Measurements from ENCODE around the gene SLC17A2.

Gene SLC17A2

GRCh38 chr6:25902071-25902470, 28.4 kb downstream of the SLC17A2 start:
- no peaks in the 10 kb centered on the region for H3K4me1 ChIP-seq (ENCODE audit: low read length)
- H3K9ac ChIP-seq (ENCODE audit: low read length): no peak overlapping the region
- no peak for DNase-seq
- H3K27me3 ChIP-seq (replicated peaks; ENCODE audit: insufficient read depth, low read length): no peaks in the 10 kb centered on the region
- H3K36me3 ChIP-seq (replicated peaks; ENCODE audit: insufficient read depth, low read length): no peaks in the 10 kb centered on the region
- no peak overlapping the region for H3K4me3 ChIP-seq (ENCODE audit: low read length)
- H4K20me1 ChIP-seq (ENCODE audit: insufficient read depth, low read length): no peaks in the 10 kb centered on the region
- no peaks in the 10 kb centered on the region for H3K9me3 ChIP-seq (replicated peaks; ENCODE audit: insufficient read depth, low read length)
- H3K79me2 ChIP-seq (ENCODE audit: low read length): no peaks in the 10 kb centered on the region
- H3F3A ChIP-seq (ENCODE audit: insufficient read depth, low read length): no peaks in the 10 kb centered on the region
- no peak overlapping the region for H3K4me2 ChIP-seq (ENCODE audit: low read depth, low read length)
- no peaks in the 10 kb centered on the region for H3K9me2 ChIP-seq (replicated peaks; ENCODE audit: insufficient read depth, low read length)
- H3K27ac ChIP-seq (ENCODE audit: low read length): no peak overlapping the region
- no peak for TF ChIP-seq EZH2 (optimal IDR thresholded peaks at IDR 0.05; ENCODE audit: low read depth, low read length)
- no peak for TF ChIP-seq CTCF (IDR thresholded peaks at IDR 0.05; ENCODE audit: low read length)
- no peak for TF ChIP-seq EZH2phosphoT487 (IDR thresholded peaks at IDR 0.05; ENCODE audit: low read length)
- no peak overlapping the region for H2AFZ ChIP-seq (ENCODE audit: low read length)

- no peak overlapping the region for H3K4me3 ChIP-seq (ENCODE audit: low read length)
- DNase-seq: no peak
- no peaks in the 10 kb centered on the region for H3K36me3 ChIP-seq (replicated peaks; ENCODE audit: insufficient read depth, low read length)
Measured at GRCh38 chr6:25900843-25901242, 29.6 kb downstream of the SLC17A2 start.

GRCh38 chr6:25899580-25900408, 30.7 kb downstream of the SLC17A2 start:
- no peaks in the 10 kb centered on the region for H3K36me3 ChIP-seq (replicated peaks; ENCODE audit: insufficient read depth, low read length)
- DNase-seq: no peak
- no peak overlapping the region for H3K4me2 ChIP-seq (ENCODE audit: low read depth, low read length)
- no peaks in the 10 kb centered on the region for H3K4me1 ChIP-seq (ENCODE audit: low read length)
- no peaks in the 10 kb centered on the region for H3K79me2 ChIP-seq (ENCODE audit: low read length)
- no peaks in the 10 kb centered on the region for H3K27me3 ChIP-seq (replicated peaks; ENCODE audit: insufficient read depth, low read length)
- no peaks in the 10 kb centered on the region for H4K20me1 ChIP-seq (ENCODE audit: insufficient read depth, low read length)
- no peak for TF ChIP-seq CTCF (IDR thresholded peaks at IDR 0.05; ENCODE audit: low read length)
- no peak for TF ChIP-seq EZH2 (optimal IDR thresholded peaks at IDR 0.05; ENCODE audit: low read depth, low read length)
- TF ChIP-seq EZH2phosphoT487 (IDR thresholded peaks at IDR 0.05; ENCODE audit: low read length): no peak
- H3F3A ChIP-seq (ENCODE audit: insufficient read depth, low read length): no peaks in the 10 kb centered on the region
- H3K9me3 ChIP-seq (replicated peaks; ENCODE audit: insufficient read depth, low read length): no peaks in the 10 kb centered on the region
- no peak overlapping the region for H3K4me3 ChIP-seq (ENCODE audit: low read length)
- H2AFZ ChIP-seq (ENCODE audit: low read length): no peak overlapping the region
- no peak overlapping the region for H3K9ac ChIP-seq (ENCODE audit: low read length)
- H3K27ac ChIP-seq (ENCODE audit: low read length): no peak overlapping the region
- H3K9me2 ChIP-seq (replicated peaks; ENCODE audit: insufficient read depth, low read length): no peaks in the 10 kb centered on the region

More at GRCh38 chr6:25900843-25901242, 29.6 kb downstream of the SLC17A2 start:
- Histone ChIP-seq H3K9ac (ENCODE audit: low read length) (no peak overlapping the region), H2AFZ (ENCODE audit: low read length) (no peak overlapping the region), H3K27ac (ENCODE audit: low read length) (no peak overlapping the region), H3K4me1 (ENCODE audit: low read length) (no peaks in the 10 kb centered on the region), H3F3A (ENCODE audit: insufficient read depth, low read length) (no peaks in the 10 kb centered on the region), H3K9me3 (replicated peaks; ENCODE audit: insufficient read depth, low read length) (no peaks in the 10 kb centered on the region), H3K9me2 (replicated peaks; ENCODE audit: insufficient read depth, low read length) (no peaks in the 10 kb centered on the region), H4K20me1 (ENCODE audit: insufficient read depth, low read length) (no peaks in the 10 kb centered on the region), H3K79me2 (ENCODE audit: low read length) (no peaks in the 10 kb centered on the region), H3K27me3 (replicated peaks; ENCODE audit: insufficient read depth, low read length) (no peaks in the 10 kb centered on the region), H3K4me2 (ENCODE audit: low read depth, low read length) (no peak overlapping the region)
- TF ChIP-seq CTCF (IDR thresholded peaks at IDR 0.05; ENCODE audit: low read length) (no peak), EZH2phosphoT487 (IDR thresholded peaks at IDR 0.05; ENCODE audit: low read length) (no peak), EZH2 (optimal IDR thresholded peaks at IDR 0.05; ENCODE audit: low read depth, low read length) (no peak)
